Measurements from ENCODE around the gene APBA2.

APBA2 gene

GRCh38 chr15:29086001-29086400, 200.2 kb downstream of the APBA2 start:
- DNase-seq (ENCODE audit: low read depth in 2 of 2), result no peak

GRCh38 chr15:29086891-29087290, 201.1 kb downstream of the APBA2 start:
- DNase-seq (ENCODE audit: low read depth in 2 of 2), result no peak

DNA sequence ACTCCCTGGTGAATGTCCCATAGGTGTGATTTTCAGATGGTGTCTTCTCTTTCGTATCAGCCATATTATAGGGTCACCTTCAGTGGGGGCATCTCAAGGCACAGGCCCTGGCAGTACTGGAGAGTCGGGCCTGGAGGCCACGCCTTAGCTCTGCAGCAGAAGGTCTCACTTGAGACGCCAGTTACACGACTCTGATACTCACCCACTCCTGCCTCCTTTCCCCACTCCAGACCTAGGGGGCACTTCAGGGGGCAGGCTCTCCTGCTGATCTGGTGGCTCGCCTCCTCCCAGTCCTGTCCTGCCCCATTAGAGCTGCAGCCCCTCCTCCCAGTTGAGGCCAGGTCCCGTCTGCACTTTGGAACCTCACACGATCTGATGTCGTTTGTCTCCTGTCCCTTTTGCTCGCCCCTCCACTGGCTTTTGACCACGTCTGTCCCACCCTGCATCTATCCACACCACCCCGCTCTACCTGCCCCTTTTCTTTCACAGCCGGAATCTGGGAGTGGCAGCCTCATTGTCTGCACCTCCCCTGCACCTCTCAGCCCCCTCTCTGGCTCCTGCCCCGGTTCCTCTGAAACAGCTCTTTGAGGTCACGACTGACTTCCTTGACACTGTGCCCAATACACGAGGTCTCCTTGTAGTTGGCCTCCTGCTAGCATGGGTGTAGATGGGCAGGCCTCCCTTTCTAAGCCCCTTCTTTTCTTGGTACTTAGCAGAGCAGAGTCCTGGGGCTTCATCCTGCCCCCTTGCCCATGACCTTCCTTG, 201.9 kb downstream of the APBA2 start:
- DNase-seq (ENCODE audit: low read depth in 2 of 2), result no peak

DNA sequence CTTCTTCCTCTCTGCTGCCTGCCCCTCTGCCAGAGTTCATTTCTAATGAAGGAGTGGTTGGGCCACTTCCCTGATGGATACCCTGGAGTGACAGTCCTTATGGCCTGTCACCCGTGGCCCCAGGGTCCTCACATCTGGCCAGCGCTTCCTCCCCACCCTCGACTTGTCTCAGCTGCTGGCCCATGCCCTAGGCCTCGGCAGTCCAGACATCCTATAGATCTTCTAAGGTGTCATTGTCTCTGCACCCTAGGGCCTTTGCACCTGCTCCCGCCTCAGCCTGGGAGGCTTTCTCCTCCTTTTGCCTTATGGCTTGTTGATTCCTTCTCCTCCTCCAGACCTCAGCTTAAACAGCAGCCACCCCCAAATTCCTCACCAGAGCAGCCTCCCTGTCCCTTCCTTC, 202.9 kb downstream of the APBA2 start:
- DNase-seq (ENCODE audit: low read depth in 2 of 2), result no peak

DNA sequence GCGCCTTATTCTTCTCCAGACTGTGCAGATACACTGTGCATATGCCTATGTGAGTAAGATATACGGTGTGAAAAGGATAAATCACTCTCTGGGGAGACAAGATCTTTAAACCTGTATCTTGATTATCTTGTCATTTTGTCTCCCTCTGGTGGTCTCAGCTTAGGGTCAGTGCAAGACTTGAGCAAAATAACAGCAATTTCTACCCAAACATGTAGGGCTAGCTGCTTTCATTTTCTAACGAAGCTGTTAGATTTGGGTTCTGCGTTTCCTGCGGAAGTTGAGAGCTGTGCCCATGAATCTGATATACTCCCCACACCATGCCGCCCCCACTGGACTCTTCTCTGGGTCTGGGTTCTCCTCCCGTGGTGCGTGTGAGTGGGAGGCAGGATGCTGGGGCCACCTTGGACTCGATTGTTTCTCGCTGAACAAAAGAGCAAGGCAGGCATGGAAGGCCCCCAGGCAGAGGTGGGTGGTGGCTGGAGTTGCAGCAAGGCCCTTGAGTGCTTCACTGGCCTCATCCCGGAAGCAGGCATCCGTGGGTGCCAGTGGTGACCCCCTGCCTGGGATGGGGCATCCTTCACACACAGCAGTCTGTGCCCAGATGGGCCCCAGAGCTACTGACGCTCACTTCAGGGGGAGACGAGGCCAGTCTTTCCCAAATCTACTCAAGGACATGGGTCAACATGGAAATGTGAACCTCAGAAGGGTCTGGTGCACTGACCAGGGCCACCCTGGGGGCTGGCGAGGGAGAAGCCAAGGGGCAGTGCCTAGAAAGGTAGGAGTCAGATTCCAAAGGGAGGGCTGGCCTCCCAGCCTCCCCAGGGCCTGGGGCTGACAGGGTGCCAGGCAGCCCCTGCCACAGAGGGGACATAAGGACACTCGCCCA, 204.2 kb downstream of the APBA2 start:
- DNase-seq (ENCODE audit: low read depth in 2 of 2), result no peak

- DNase-seq (ENCODE audit: low read depth in 2 of 2), result peak in 1 of 2 donors; percentile 32
These were observed 205.1 kb downstream of the APBA2 start for GRCh38 chr15:29090617-29091466.

DNA sequence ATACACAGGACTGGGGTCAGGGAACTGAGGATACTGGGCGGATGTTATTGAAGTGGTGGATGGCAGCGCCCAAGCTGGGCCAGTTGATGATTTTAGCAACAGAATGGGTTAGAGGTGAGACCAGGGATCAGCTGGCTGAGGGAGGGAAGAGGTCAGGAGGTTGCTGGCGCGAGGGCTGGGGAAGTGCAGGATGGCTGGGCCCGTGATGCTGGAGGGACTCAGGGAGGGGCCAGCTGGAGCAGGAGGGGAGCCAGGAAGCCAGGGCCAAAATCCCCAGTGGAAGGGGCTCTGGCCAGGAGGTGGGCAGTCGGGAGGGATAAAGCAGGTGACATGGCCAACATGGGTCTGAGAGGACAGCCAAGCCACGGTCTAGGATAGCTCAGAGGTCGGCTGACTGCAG, 205.9 kb downstream of the APBA2 start:
- no peak for DNase-seq (ENCODE audit: low read depth in 2 of 2)

DNA sequence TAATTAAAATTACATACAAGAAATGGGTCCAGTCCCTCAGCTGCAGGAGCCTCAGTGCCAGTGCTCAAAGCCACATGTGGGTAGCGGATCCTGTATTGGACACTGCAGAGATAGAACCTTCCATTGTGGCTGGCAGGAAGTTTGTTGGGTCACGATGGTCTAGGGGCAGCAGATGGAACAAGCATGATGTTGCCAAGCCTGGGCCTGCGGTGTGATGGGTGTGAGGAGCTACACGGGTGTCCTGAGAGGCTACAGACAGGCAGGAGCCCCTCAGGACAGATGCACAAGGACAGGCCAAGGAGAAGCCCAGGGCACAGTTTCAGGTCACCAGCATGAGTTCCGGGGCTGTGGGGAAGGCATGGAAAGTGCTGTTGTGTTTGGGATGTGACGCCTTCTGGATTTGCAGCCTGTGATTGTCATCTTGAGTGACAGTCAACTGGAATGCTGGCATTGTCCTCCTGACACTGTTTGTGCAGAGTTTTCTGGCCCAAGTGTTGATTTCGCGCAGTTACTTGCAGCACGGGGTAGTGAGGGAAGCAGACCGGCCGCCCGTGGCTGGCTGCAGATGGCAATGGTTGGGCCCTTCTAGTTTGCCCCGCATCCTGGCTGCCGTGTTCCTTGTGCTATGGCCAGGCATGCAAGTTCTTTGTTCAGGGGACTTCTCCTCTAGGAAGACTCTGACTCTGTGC, 206.7 kb downstream of the APBA2 start:
- DNase-seq (ENCODE audit: low read depth in 2 of 2), result no peak

- DNase-seq (ENCODE audit: low read depth in 2 of 2), result no peak
These were observed 207.3 kb downstream of the APBA2 start for GRCh38 chr15:29093065-29093435.

GRCh38 chr15:29093696-29094343, 208.0 kb downstream of the APBA2 start:
- DNase-seq (ENCODE audit: low read depth in 2 of 2), result no peak

GRCh38 chr15:29094711-29095110, 208.9 kb downstream of the APBA2 start:
- DNase-seq (ENCODE audit: low read depth in 2 of 2), result no peak

- DNase-seq (ENCODE audit: low read depth in 2 of 2), result no peak
These were observed 210.0 kb downstream of the APBA2 start for GRCh38 chr15:29095746-29096145.

DNA sequence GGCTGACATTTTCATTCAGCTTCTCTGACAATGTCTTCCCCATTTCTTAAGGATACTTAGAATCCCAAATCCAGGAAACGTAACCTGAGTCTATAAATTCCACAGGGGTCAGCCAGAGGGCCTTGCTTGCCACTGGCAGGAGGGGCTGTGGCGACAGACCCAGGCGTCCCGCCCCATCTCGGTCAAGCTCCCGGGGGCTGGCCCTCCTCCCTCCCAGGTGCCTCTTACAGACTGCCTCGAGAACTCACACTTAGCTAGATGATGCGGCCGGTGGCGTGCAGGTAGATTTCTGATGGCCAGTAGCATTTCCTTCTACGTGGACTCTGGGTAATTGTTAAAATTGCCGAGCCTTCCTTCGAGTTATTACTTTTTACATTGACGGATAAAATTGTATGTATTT, 211.4 kb downstream of the APBA2 start:
- DNase-seq (ENCODE audit: low read depth in 2 of 2), result no peak

DNA sequence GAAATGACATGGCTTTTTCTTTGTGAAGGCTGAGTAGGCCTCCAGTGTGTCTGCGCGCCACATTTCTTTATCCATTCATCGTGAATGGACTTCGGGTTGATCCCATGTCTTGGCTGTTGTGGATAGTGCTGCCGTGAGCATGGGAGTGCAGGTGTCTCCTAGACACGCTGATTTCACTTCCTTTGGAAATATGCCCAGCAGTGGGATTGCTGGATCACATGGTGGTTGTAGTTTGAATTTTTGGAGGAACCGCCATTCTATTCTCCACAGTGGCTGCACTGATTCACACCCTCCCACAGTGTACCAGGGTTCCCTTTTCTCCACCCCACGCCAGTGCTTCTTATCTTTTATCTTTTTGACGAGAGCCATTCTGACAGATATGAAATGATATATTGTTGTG, 212.2 kb downstream of the APBA2 start:
- DNase-seq (ENCODE audit: low read depth in 2 of 2), result no peak

DNA sequence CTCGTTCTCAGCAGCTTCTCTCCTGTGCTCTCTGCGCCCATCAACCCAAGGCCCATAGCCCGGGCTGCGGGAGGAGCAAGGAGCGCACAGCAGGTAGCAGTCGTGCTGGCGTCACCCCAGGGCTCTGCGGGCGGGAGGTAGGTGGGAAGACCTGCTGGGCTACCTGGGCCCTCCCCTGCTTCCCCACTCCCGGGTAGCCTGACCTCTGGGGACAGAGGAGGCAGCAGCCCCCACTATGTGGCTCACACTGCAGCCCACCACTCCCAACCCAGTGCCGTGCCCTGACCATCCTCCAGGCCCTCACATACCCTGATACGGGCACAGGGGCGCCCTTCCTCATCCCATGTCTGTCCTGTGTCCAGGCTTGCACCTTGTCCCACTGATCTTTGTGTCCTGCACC, 212.9 kb downstream of the APBA2 start:
- DNase-seq (ENCODE audit: low read depth in 2 of 2), result no peak

- no peak for DNase-seq (ENCODE audit: low read depth in 2 of 2)
These were observed 213.5 kb downstream of the APBA2 start for GRCh38 chr15:29099131-29099880.

DNA sequence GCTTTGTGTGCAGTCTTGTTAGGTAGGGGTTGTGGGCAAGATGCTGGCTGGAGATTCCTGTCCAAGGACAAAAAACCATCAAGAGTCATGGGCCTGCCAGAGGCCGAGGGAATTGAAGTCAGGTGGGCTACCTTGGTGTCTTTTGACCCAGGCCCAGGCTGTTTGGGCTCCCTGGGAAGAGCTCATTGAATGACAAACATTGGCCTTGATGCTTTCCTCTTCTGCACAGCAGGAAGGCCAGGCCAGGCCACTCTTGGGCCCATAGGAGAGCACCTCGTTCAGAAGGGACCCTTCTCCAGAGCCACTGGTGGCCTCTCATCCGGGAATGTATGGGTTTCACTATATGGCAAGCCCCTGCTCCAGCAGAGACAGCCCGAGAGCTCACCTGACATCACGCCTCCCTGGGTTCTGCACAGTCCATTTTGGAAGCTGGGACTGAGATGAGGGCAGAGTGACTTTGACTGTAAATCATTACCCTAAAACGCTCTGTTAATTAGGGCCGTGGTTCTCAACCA, 214.8 kb downstream of the APBA2 start:
- no peak for DNase-seq (ENCODE audit: low read depth in 2 of 2)

DNA sequence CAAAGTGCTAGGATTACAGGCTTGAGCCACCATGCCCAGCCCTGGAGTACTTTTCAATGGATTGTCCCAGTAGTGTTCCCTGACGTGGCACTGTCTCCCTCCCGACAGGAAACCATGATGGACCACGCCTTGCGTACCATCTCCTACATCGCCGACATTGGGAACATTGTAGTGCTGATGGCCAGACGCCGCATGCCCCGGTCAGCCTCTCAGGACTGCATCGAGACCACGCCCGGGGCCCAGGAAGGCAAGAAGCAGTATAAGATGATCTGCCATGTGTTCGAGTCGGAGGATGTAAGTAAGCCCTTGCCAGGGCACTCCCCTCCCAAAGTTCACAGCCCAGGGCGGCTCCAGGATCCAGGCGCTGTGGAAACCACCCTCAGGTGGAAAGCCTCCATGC, 215.7 kb downstream of the APBA2 start:
- DNase-seq (ENCODE audit: low read depth in 2 of 2), result no peak

- peak; percentile 42 to 62 for DNase-seq (ENCODE audit: low read depth in 2 of 2)
These were observed 216.5 kb downstream of the APBA2 start for GRCh38 chr15:29102173-29102794.

Data from stimulated activated CD4-positive, alpha-beta T cell treated with anti-CD3 and anti-CD28 coated beads, Interleukin-1b, Interleukin-23, amount 100 ng/mL, for 4 hours (primary cell).